Brain microvascular endothelial cell (primary cell): ENCODE results near the gene CAPN3.
A peak's percentile ranks its signal among the peaks of the same experiment; 100 is the strongest.

Experiments used
- DNase-seq: peaks from one replicate; pipeline ENCODE4 v3.0.0-alpha.2; 2020
- H3K27ac ChIP-seq: fragments of 250-450 bp; sonication (Bioruptor Pico); 2 replicates; pipeline ENCODE4 v1.5.1; 2020; ENCODE audit warnings: mild to moderate bottlenecking, moderate library complexity
- H3K27me3 ChIP-seq: fragments of 250-450 bp; sonication (Bioruptor Pico); replicated peaks from 2 replicates; pipeline ENCODE4 v1.5.1; 2020; ENCODE audit warnings: mild to moderate bottlenecking
- H3K36me3 ChIP-seq: fragments of 250-450 bp; sonication (Bioruptor Pico); replicated peaks from 2 replicates; pipeline ENCODE4 v1.5.1; 2020; ENCODE audit warnings: mild to moderate bottlenecking
- H3K4me3 ChIP-seq: 2 replicates; pipeline ENCODE4 v1.5.1; 2011; ENCODE audit warnings: low read depth, mild to moderate bottlenecking, control low read depth, low read length, moderate library complexity
- CTCF ChIP-seq: IDR thresholded peaks from 2 replicates; pipeline ENCODE4 v1.5.1; 2011; ENCODE audit warnings: low read depth, mild to moderate bottlenecking, moderate library complexity, low read length, control low read depth, inconsistent platforms; ENCODE audit errors: missing control alignments
- in situ Hi-C: cut with HindIII; loops from 2 replicates; pipeline ENCODE4 v1.10.0; 2017; ENCODE audit warnings: low sequenced_read_pairs, low pct_ligation_motif_present

CAPN3 gene

GRCh38 chr15:42338500-42338899, 20.8 kb upstream of the CAPN3 start:
- Histone ChIP-seq H3K27ac (no peak overlapping the region), H3K27me3 (no peaks in the 10 kb centered on the region), H3K36me3 (no peaks in the 10 kb centered on the region), H3K4me3 (no peak overlapping the region)
- no peak for DNase-seq
- in situ Hi-C loops, result no loop called here
- TF ChIP-seq CTCF, result no peak

GRCh38 chr15:42343596-42344232, 15.6 kb upstream of the CAPN3 start:
- in situ Hi-C loops, result no loop called here
- Histone ChIP-seq H3K4me3 (no peak overlapping the region), H3K27ac (no peak overlapping the region), H3K27me3 (no peaks in the 10 kb centered on the region), H3K36me3 (no peaks in the 10 kb centered on the region)
- DNase-seq, result no peak
- no peak for TF ChIP-seq CTCF

- in situ Hi-C loops, result no loop called here
- no peak for TF ChIP-seq CTCF
- Histone ChIP-seq H3K4me3 (no peak overlapping the region), H3K36me3 (no peaks in the 10 kb centered on the region), H3K27me3 (no peaks in the 10 kb centered on the region), H3K27ac (no peak overlapping the region)
- DNase-seq, result peak; percentile 34
Observed at GRCh38 chr15:42344763-42345162, 14.5 kb upstream of the CAPN3 start.

GRCh38 chr15:42345504-42345903, 13.8 kb upstream of the CAPN3 start:
- DNase-seq, result no peak
- Histone ChIP-seq H3K36me3 (no peaks in the 10 kb centered on the region), H3K4me3 (no peak overlapping the region), H3K27ac (no peak overlapping the region), H3K27me3 (no peaks in the 10 kb centered on the region)
- in situ Hi-C loops, result no loop called here
- TF ChIP-seq CTCF, result no peak

- H3K36me3 ChIP-seq, result no peaks in the 10 kb centered on the region
- in situ Hi-C loops, result no loop called here
- H3K27ac ChIP-seq, result peak overlapping the region; percentile 80
- no peak for TF ChIP-seq CTCF
- H3K4me3 ChIP-seq, result no peak overlapping the region
- DNase-seq, result peak; percentile 46
- H3K27me3 ChIP-seq, result no peaks in the 10 kb centered on the region
Observed at GRCh38 chr15:42348083-42348482, 11.2 kb upstream of the CAPN3 start.

- no peak for TF ChIP-seq CTCF
- peak; percentile 35 for DNase-seq
- Histone ChIP-seq H3K36me3 (no peaks in the 10 kb centered on the region), H3K27me3 (no peaks in the 10 kb centered on the region), H3K27ac (peak overlapping the region; percentile 80), H3K4me3 (no peak overlapping the region)
- in situ Hi-C loops, result no loop called here
Observed at GRCh38 chr15:42349186-42349585, 10.1 kb upstream of the CAPN3 start.
